ENCODE data around the gene LEMD2. TPM values are rescaled to one million over a fixed set of nuclear protein-coding genes. Genes with fewer than 3 reads are reported as not detected.

LEMD2 gene
- total RNA-seq, 1 experiment from 2014 or later: 62.9 TPM

GRCh38 chr6:33771146-33772081, 17.5 kb downstream of the LEMD2 start (continued):
- TF ChIP-seq TEAD1 (CRISPR knock-in tag; IDR thresholded peaks at IDR 0.05) (no peak), ZNF121 (CRISPR knock-in tag; IDR thresholded peaks at IDR 0.05) (no peak), ATF3 (CRISPR knock-in tag; conservative IDR thresholded peaks at IDR 0.05) (no peak), NFE2L1 (CRISPR knock-in tag; IDR thresholded peaks at IDR 0.05) (no peak), NR1H2 (CRISPR knock-in tag; IDR thresholded peaks at IDR 0.05) (no peak), HMGXB4 (CRISPR knock-in tag; IDR thresholded peaks at IDR 0.05) (0 out of 2 replicates have a peak, but pooled peaks have one; percentile 36)

GRCh38 chr6:33770833-33771145, 18.1 kb downstream of the LEMD2 start:
- ATAC-seq: peak; percentile 1; the same call in 1 of the 2 replicates
- peaks cover 26% of the 10 kb centered on the region for H3K36me3 Mint-ChIP-seq
- peak overlapping the region; percentile 70; the same call in 1 of the 2 replicates for H3K27ac Mint-ChIP-seq
- no peak for DNase-seq (ENCODE audit: low spot score)
- POLR2A ChIA-PET: interaction anchor here (0.8 to 1.4 kb wide), 3 partner anchors 9 to 132 kb away, joined by 3 to 4 read pairs (median 4); no protein-coding TSS in a partner anchor
- no peaks in the 10 kb centered on the region; the same call in 1 of the 2 replicates for H3K27me3 Mint-ChIP-seq (ENCODE audit: low read depth)
- CTCF ChIA-PET: interaction anchor here (0.6 to 6.2 kb wide), 81 partner anchors 10 to 612 kb away, joined by 3 to 86 read pairs (median 5); partner anchors contain the start of genes IP6K3, LEMD2 and UQCC2
- H3K4me1 Mint-ChIP-seq: peaks cover 32% of the 10 kb centered on the region
- H3K9me3 Mint-ChIP-seq: peaks cover 10% of the 10 kb centered on the region
- H3K4me3 Mint-ChIP-seq: no peak overlapping the region
- TF ChIP-seq NFYB (CRISPR knock-in tag; conservative IDR thresholded peaks at IDR 0.05; ENCODE audit: low read depth) (no peak), AFF4 (CRISPR knock-in tag; IDR thresholded peaks at IDR 0.05; ENCODE audit: borderline replicate concordance) (no peak), NR3C1 (CRISPR knock-in tag; conservative IDR thresholded peaks at IDR 0.05; ENCODE audit: low read depth) (no peak)

GRCh38 chr6:33770124-33770832, 18.7 kb downstream of the LEMD2 start:
- ChIA-PET CTCF (interaction anchor here (0.5 to 6.2 kb wide), 45 partner anchors 10 to 393 kb away, joined by 3 to 86 read pairs (median 6); partner anchors contain the start of genes IP6K3, LEMD2 and UQCC2), POLR2A (interaction anchor here (0.5 to 1.4 kb wide), 4 partner anchors 8 to 651 kb away, joined by 3 to 4 read pairs (median 4); no protein-coding TSS in a partner anchor)
- H3K27ac Mint-ChIP-seq: peak overlapping the region; percentile 61
- peaks cover 32% of the 10 kb centered on the region for H3K4me1 Mint-ChIP-seq
- TF ChIP-seq ERG (CRISPR knock-in tag; IDR thresholded peaks at IDR 0.05): no peak
- no peak for TF ChIP-seq ZNF512 (CRISPR knock-in tag; IDR thresholded peaks at IDR 0.05; ENCODE audit: borderline replicate concordance)
- TF ChIP-seq ETV6 (CRISPR knock-in tag; IDR thresholded peaks at IDR 0.05): no peak
- 0 out of 2 replicates have a peak, but pooled peaks have one; percentile 47 for TF ChIP-seq PRRX2 (CRISPR knock-in tag; IDR thresholded peaks at IDR 0.05)
- TF ChIP-seq ZNF263 (CRISPR knock-in tag; IDR thresholded peaks at IDR 0.05; ENCODE audit: low read depth): no peak
- peak; percentile 63; the same call in 1 of the 2 replicates for TF ChIP-seq ZNF232 (CRISPR knock-in tag; IDR thresholded peaks at IDR 0.05)
- peak; percentile 72 for TF ChIP-seq PRDM15 (CRISPR knock-in tag; IDR thresholded peaks at IDR 0.05)
- TF ChIP-seq NR2C2 (CRISPR knock-in tag; IDR thresholded peaks at IDR 0.05): no peak
- peak; percentile 10 for ATAC-seq
- H3K27me3 Mint-ChIP-seq (ENCODE audit: low read depth): no peaks in the 10 kb centered on the region; the same call in 1 of the 2 replicates
- DNase-seq (ENCODE audit: low spot score): no peak
- no peak overlapping the region for H3K4me3 Mint-ChIP-seq
- peaks cover 21% of the 10 kb centered on the region for H3K36me3 Mint-ChIP-seq
- peaks cover 10% of the 10 kb centered on the region for H3K9me3 Mint-ChIP-seq

Measured in WTC11 (cell line).